GM19193 (cell line): Measurements from ENCODE around the gene GRIN2B.

Experiments used
- POLR2A ChIP-seq: IDR thresholded peaks from 4 replicates; pipeline ENCODE4 v1.6.1; 2011; ENCODE audit not compliant: insufficient read depth, insufficient read length; ENCODE audit errors: extremely low read depth

The GRIN2B gene

GRCh38 chr12:13981296-13981962, at the start of gene GRIN2B:
Gene GRIN2B, minus strand, starts transcription at chr12:13981602. Its CDS starts 115,394 bp downstream, at chr12:13866208.
- no peak for TF ChIP-seq POLR2A

- TF ChIP-seq POLR2A = no peak
Measured at GRCh38 chr12:14026537-14026936, 45.1 kb upstream of the GRIN2B start.

GRCh38 chr12:14024591-14024990, 43.2 kb upstream of the GRIN2B start:
- no peak for TF ChIP-seq POLR2A

GRCh38 chr12:14018080-14018479, 36.7 kb upstream of the GRIN2B start:
- TF ChIP-seq POLR2A = no peak

- TF ChIP-seq POLR2A = no peak
Measured at GRCh38 chr12:14010989-14011388, 29.6 kb upstream of the GRIN2B start.

GRCh38 chr12:14007639-14008038, 26.2 kb upstream of the GRIN2B start:
- no peak for TF ChIP-seq POLR2A

GRCh38 chr12:13992585-13992984, 11.2 kb upstream of the GRIN2B start:
- TF ChIP-seq POLR2A = no peak

GRCh38 chr12:13992106-13992505, 10.7 kb upstream of the GRIN2B start:
- no peak for TF ChIP-seq POLR2A

- TF ChIP-seq POLR2A = no peak
Measured at GRCh38 chr12:13986031-13986430, 4.6 kb upstream of the GRIN2B start.

- no peak for TF ChIP-seq POLR2A
Measured at GRCh38 chr12:13981990-13982389, 588 bp upstream of the GRIN2B start.

- no peak for TF ChIP-seq POLR2A
Measured at GRCh38 chr12:13980538-13981295, 685 bp downstream of the GRIN2B start.

GRCh38 chr12:13979772-13980378, 1.5 kb downstream of the GRIN2B start:
- TF ChIP-seq POLR2A = no peak

GRCh38 chr12:13978876-13979275, 2.5 kb downstream of the GRIN2B start:
- TF ChIP-seq POLR2A = no peak

- no peak for TF ChIP-seq POLR2A
Measured at GRCh38 chr12:13976880-13977279, 4.5 kb downstream of the GRIN2B start.

GRCh38 chr12:13976028-13976584, 5.3 kb downstream of the GRIN2B start:
- no peak for TF ChIP-seq POLR2A

GRCh38 chr12:13973996-13974395, 7.4 kb downstream of the GRIN2B start:
- no peak for TF ChIP-seq POLR2A

- TF ChIP-seq POLR2A = no peak
Measured at GRCh38 chr12:13970803-13971202, 10.6 kb downstream of the GRIN2B start.

- TF ChIP-seq POLR2A = no peak
Measured at GRCh38 chr12:13968281-13968680, 13.1 kb downstream of the GRIN2B start.
